HG03103 (cell line): Measurements from ENCODE around the gene IRF4.
"Not testable (repeated sequence)": the region's sequence is repeated elsewhere in the genome, so short reads cannot be mapped to it uniquely, and the experiment has no call there.

Experiments used
- ATAC-seq: cut with Tn5 transposase; IDR thresholded peaks from one replicate; pipeline ENCODE4 v1.9.1; 2021; ENCODE audit warnings: low read depth; ENCODE audit not compliant: unreplicated experiment

Gene IRF4

GRCh38 chr6:364609-365540 is 26.7 kb upstream of the IRF4 start:
- peak; percentile 51 for ATAC-seq

GRCh38 chr6:365835-366234 is 25.7 kb upstream of the IRF4 start:
- ATAC-seq: no peak

- ATAC-seq: no peak
These were observed 24.9 kb upstream of the IRF4 start for GRCh38 chr6:366389-367297.

- no peak for ATAC-seq
These were observed 24.2 kb upstream of the IRF4 start for GRCh38 chr6:367298-367794.

- ATAC-seq: no peak
These were observed 23.5 kb upstream of the IRF4 start for GRCh38 chr6:367891-368630.

- no peak for ATAC-seq
These were observed 21.8 kb upstream of the IRF4 start for GRCh38 chr6:369559-370431.

GRCh38 chr6:370555-370954 is 21.0 kb upstream of the IRF4 start:
- ATAC-seq: no peak

- ATAC-seq: not testable (repeated sequence)
These were observed 19.7 kb upstream of the IRF4 start for GRCh38 chr6:371851-372250.

- no peak for ATAC-seq
These were observed 19.1 kb upstream of the IRF4 start for GRCh38 chr6:372336-372911.

- ATAC-seq: no peak
These were observed 18.5 kb upstream of the IRF4 start for GRCh38 chr6:373031-373430.

- no peak for ATAC-seq
These were observed 17.5 kb upstream of the IRF4 start for GRCh38 chr6:373773-374724.

- ATAC-seq: no peak
These were observed 16.6 kb upstream of the IRF4 start for GRCh38 chr6:374956-375355.

GRCh38 chr6:376827-377640 is 14.5 kb upstream of the IRF4 start:
- ATAC-seq: no peak

- not testable (repeated sequence) for ATAC-seq
These were observed 13.9 kb upstream of the IRF4 start for GRCh38 chr6:377641-378020.

- ATAC-seq: no peak
These were observed 13.2 kb upstream of the IRF4 start for GRCh38 chr6:378090-378957.

GRCh38 chr6:378958-379409 is 12.6 kb upstream of the IRF4 start:
- peak; percentile 2 for ATAC-seq
